ENCODE results near the gene FAM107A.

The FAM107A gene

GRCh38 chr3:58608648-58609047 lies 31.5 kb upstream of the FAM107A start:
- DNase-seq (ENCODE audit: low read depth) = no peak
- TF ChIP-seq, protein P1, sequence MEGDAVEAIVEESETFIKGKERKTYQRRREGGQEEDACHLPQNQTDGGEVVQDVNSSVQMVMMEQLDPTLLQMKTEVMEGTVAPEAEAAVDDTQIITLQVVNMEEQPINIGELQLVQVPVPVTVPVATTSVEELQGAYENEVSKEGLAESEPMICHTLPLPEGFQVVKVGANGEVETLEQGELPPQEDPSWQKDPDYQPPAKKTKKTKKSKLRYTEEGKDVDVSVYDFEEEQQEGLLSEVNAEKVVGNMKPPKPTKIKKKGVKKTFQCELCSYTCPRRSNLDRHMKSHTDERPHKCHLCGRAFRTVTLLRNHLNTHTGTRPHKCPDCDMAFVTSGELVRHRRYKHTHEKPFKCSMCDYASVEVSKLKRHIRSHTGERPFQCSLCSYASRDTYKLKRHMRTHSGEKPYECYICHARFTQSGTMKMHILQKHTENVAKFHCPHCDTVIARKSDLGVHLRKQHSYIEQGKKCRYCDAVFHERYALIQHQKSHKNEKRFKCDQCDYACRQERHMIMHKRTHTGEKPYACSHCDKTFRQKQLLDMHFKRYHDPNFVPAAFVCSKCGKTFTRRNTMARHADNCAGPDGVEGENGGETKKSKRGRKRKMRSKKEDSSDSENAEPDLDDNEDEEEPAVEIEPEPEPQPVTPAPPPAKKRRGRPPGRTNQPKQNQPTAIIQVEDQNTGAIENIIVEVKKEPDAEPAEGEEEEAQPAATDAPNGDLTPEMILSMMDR (IDR thresholded peaks at IDR 0.05; ENCODE audit: low read depth, low read length, missing control alignments) = no peak

DNA sequence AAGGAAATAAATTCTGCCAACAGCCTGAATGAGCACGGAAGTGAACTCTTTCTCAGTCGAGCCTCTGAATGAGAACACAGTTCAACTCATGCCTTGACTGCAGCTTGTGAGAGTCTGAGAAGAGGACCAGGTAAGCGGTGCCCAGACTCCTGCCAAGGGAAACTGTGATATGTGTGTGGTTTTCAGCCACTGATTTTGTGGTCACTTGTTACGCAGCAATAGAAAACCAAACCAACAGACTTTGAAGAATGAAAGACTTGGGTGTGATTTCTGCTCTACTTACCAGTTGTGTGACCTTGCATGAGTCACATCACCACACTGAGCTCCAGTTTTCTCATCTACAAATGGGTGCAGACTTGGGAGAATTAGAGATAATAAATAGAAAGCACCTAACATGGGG lies 30.6 kb upstream of the FAM107A start:
- TF ChIP-seq, protein P1 (IDR thresholded peaks at IDR 0.05; ENCODE audit: low read depth, low read length, missing control alignments) = no peak

More at GRCh38 chr3:58608648-58609047, 31.5 kb upstream of the FAM107A start:
- H3K4me3 ChIP-seq (ENCODE audit: low read depth, low read length) = no peak overlapping the region

GRCh38 chr3:58606693-58607092 lies 29.5 kb upstream of the FAM107A start:
- no peak for DNase-seq (ENCODE audit: low read depth)
- TF ChIP-seq, protein P1 (IDR thresholded peaks at IDR 0.05; ENCODE audit: low read depth, low read length, missing control alignments) = no peak

More for the DNA sequence above, 30.6 kb upstream of the FAM107A start:
- no peak for DNase-seq (ENCODE audit: low read depth)
- no peak overlapping the region for H3K4me3 ChIP-seq (ENCODE audit: low read depth, low read length)

GRCh38 chr3:58604031-58604430 lies 26.8 kb upstream of the FAM107A start:
- no peak for DNase-seq (ENCODE audit: low read depth)
- TF ChIP-seq, protein P1 (IDR thresholded peaks at IDR 0.05; ENCODE audit: low read depth, low read length, missing control alignments) = no peak
- H3K4me3 ChIP-seq (ENCODE audit: low read depth, low read length) = no peak overlapping the region

More at GRCh38 chr3:58606693-58607092, 29.5 kb upstream of the FAM107A start:
- H3K4me3 ChIP-seq (ENCODE audit: low read depth, low read length) = no peak overlapping the region

DNA sequence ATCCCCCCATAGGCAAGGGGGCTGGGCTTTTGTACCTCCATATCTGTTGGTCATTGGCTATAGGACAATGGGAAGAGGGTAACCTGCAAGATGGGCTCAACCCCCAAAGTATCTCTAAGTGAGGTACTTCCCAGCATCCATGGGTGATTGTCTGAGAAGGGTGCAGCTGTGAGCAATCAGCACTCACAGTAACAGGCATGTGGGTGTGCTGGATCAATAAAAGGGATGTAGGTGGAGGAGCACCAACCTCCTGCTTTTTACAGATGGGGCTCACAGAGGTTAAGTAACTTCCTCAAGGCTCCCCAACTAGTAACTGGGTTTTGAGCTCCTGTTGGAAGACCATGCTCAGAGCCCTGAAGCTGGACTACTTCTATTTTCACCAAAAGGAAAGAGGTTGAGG lies 26.4 kb upstream of the FAM107A start:
- TF ChIP-seq, protein P1 (IDR thresholded peaks at IDR 0.05; ENCODE audit: low read depth, low read length, missing control alignments) = no peak
- no peak overlapping the region for H3K4me3 ChIP-seq (ENCODE audit: low read depth, low read length)
- no peak for DNase-seq (ENCODE audit: low read depth)

- TF ChIP-seq, protein P1 (IDR thresholded peaks at IDR 0.05; ENCODE audit: low read depth, low read length, missing control alignments) = no peak
- no peak overlapping the region for H3K4me3 ChIP-seq (ENCODE audit: low read depth, low read length)
- DNase-seq (ENCODE audit: low read depth) = no peak
Observed at GRCh38 chr3:58597770-58598310, 20.6 kb upstream of the FAM107A start.

GRCh38 chr3:58596834-58597518 lies 19.8 kb upstream of the FAM107A start:
- no peak for DNase-seq (ENCODE audit: low read depth)
- H3K4me3 ChIP-seq (ENCODE audit: low read depth, low read length) = no peak overlapping the region
- TF ChIP-seq, protein P1 (IDR thresholded peaks at IDR 0.05; ENCODE audit: low read depth, low read length, missing control alignments) = no peak

Measured in GM12864 (cell line).